OCI-LY7 (cell line): ENCODE data around the gene ADRA2B.

Source experiments
- CTCF ChIP-seq: fragments of 200-600 bp; sonication (generic); conservative IDR thresholded peaks from 2 replicates; pipeline ENCODE4 v1.5.1; 2014; ENCODE audit warnings: mild to moderate bottlenecking, antibody characterized with exemption, low read length, moderate library complexity, mixed read lengths
- EZH2phosphoT487 ChIP-seq: fragments of 200-600 bp; sonication (generic); IDR thresholded peaks from 2 replicates; pipeline ENCODE4 v1.6.1; 2018; ENCODE audit warnings: low read depth, borderline replicate concordance, mild to moderate bottlenecking, mixed run types, antibody characterized with exemption, low read length, moderate library complexity, mixed read lengths

- no peak for TF ChIP-seq CTCF
- TF ChIP-seq EZH2phosphoT487, result no peak
Measured at GRCh38 chr2:96111257-96111640, 5.1 kb downstream of the ADRA2B start.
